PC-3 (cell line): Measurements from ENCODE around the gene FAM47C. TPM values are rescaled to one million over a fixed set of nuclear protein-coding genes. Genes with fewer than 3 reads are reported as not detected.
"Not testable (repeated sequence)": the region's sequence is repeated elsewhere in the genome, so short reads cannot be mapped to it uniquely, and the experiment has no call there.

Experiments used
- ATAC-seq: fragments of 200-7000 bp; cut with Tn5 transposase; 2 replicates; pipeline ENCODE4 v1.9.1; 2020; ENCODE audit warnings: mild to moderate bottlenecking, moderate library complexity
- BruUV-seq: library from RNA; stranded (reverse); fragments of 400-500 nt; replicated peaks from 2 replicates; lab custom pipeline; 2021; lab: Mats Ljungman, UMichigan
- CTCF ChIA-PET: fragments of 300-600 bp; sonication (Branson Sonifier 250); formaldehyde crosslinking; loops from one replicate; lab custom pipeline; 2022; ENCODE audit warnings: antibody characterized with exemption; lab: Charles Lee
- POLR2A ChIA-PET: fragments of 300-600 bp; sonication (Branson Sonifier 250); formaldehyde crosslinking; loops from one replicate; lab custom pipeline; 2022; ENCODE audit warnings: antibody characterized with exemption; ENCODE audit not compliant: unreplicated experiment; lab: Charles Lee
- DNase-seq: peaks from one replicate; pipeline ENCODE4 v3.0.0-alpha.2; 2015
- H2AFZ ChIP-seq: fragments of 300-600 bp; sonication (generic); 2 replicates; pipeline ENCODE4 v1.6.0; 2016; ENCODE audit warnings: antibody characterized with exemption, low read length
- H3F3A ChIP-seq: fragments of 300-600 bp; sonication (generic); one replicate; pipeline ENCODE4 v1.6.0; 2017; ENCODE audit warnings: antibody characterized with exemption, low read length, control low read depth, mild to moderate bottlenecking; ENCODE audit not compliant: unreplicated experiment
- H3K27ac ChIP-seq: fragments of 300-600 bp; sonication (generic); 2 replicates; pipeline ENCODE4 v1.5.1; 2016; ENCODE audit warnings: mild to moderate bottlenecking, low read length
- H3K27me3 ChIP-seq: fragments of 300-600 bp; sonication (generic); 2 replicates; pipeline ENCODE4 v1.6.1; 2016; ENCODE audit warnings: low read length, mixed read lengths
- H3K36me3 ChIP-seq: fragments of 300-600 bp; sonication (generic); 2 replicates; pipeline ENCODE4 v1.6.1; 2016; ENCODE audit warnings: low read depth, mixed run types, low read length, mixed read lengths
- H3K4me1 ChIP-seq: fragments of 300-600 bp; sonication (generic); 2 replicates; pipeline ENCODE4 v1.5.1; 2016; ENCODE audit warnings: low read length; ENCODE audit not compliant: insufficient read depth
- H3K4me2 ChIP-seq: fragments of 300-600 bp; sonication (generic); 2 replicates; pipeline ENCODE4 v1.6.0; 2016; ENCODE audit warnings: low read length
- H3K4me3 ChIP-seq: fragments of 300-600 bp; sonication (generic); 2 replicates; pipeline ENCODE4 v1.5.1; 2016; ENCODE audit warnings: mild to moderate bottlenecking, low read length, mixed read lengths
- H3K79me2 ChIP-seq: fragments of 300-600 bp; sonication (generic); 2 replicates; pipeline ENCODE4 v1.6.1; 2017; ENCODE audit warnings: low read length, mixed read lengths
- H3K9ac ChIP-seq: fragments of 300-600 bp; sonication (generic); 2 replicates; pipeline ENCODE4 v1.6.0; 2016; ENCODE audit warnings: mild to moderate bottlenecking, low read length
- H3K9me2 ChIP-seq: fragments of 300-600 bp; sonication (generic); replicated peaks from 2 replicates; pipeline ENCODE4 v1.6.1; 2016; ENCODE audit warnings: mixed run types, low read length, mixed read lengths
- H3K9me3 ChIP-seq: fragments of 300-600 bp; sonication (generic); 2 replicates; pipeline ENCODE4 v1.6.1; 2016; ENCODE audit warnings: low read length, mixed read lengths
- H4K20me1 ChIP-seq: fragments of 300-600 bp; sonication (generic); 2 replicates; pipeline ENCODE4 v1.6.1; 2016; ENCODE audit warnings: low read length, mixed read lengths
- EZH2 ChIP-seq: fragments of 300-600 bp; sonication (generic); IDR thresholded peaks from one replicate; pipeline ENCODE4 v1.6.1; 2017; ENCODE audit warnings: antibody characterized with exemption, mild to moderate bottlenecking, low read length; ENCODE audit not compliant: unreplicated experiment
- EZH2phosphoT487 ChIP-seq: fragments of 300-600 bp; sonication (generic); IDR thresholded peaks from 2 replicates; pipeline ENCODE4 v1.6.1; 2018; ENCODE audit warnings: mild to moderate bottlenecking, antibody characterized with exemption, low read length, borderline replicate concordance
- intact Hi-C: fragments of 100-400 bp; cut with micrococcal nuclease; formaldehyde crosslinking; loops from 2 replicates; pipeline ENCODE4 v1.9.0; 2023
- total RNA-seq: library from RNA; depleted of rRNA; stranded (reverse); fragments of >200 nt; gene quantifications from 2 replicates; pipeline ENCODE4 v1.2.3, GENCODE V29; 2014
- TF ChIP-seq, protein P1 (sequence below): fragments of 300-600 bp; sonication (generic); conservative IDR thresholded peaks from 2 replicates; pipeline ENCODE4 v1.5.1; 2017; ENCODE audit warnings: antibody characterized with exemption, low read depth, mild to moderate bottlenecking, low read length

The FAM47C gene
- total RNA-seq, 1 experiment from 2014 or later: not detected

DNA sequence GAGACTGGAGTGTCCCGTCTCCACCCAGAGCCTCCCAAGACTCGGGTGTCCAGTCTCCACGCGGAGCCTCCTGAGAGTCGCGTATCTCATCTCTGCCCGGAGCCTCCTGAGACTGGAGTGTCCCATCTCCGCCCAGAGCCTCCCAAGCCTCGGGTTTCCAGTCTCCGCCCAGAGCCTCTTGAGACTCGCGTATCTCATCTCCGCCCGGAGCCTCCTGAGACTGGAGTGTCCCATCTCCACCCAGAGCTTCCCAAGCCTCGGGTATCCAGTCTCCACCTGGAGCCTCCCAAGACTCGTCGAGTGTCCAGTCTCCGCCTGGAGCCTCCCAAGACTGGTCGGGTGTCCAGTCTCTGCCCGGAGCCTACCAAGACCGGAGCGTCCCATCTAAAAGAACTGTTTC is 2.3 kb downstream of the FAM47C start:
- TF ChIP-seq EZH2: no peak
- no peak for TF ChIP-seq EZH2phosphoT487
- TF ChIP-seq, protein P1, sequence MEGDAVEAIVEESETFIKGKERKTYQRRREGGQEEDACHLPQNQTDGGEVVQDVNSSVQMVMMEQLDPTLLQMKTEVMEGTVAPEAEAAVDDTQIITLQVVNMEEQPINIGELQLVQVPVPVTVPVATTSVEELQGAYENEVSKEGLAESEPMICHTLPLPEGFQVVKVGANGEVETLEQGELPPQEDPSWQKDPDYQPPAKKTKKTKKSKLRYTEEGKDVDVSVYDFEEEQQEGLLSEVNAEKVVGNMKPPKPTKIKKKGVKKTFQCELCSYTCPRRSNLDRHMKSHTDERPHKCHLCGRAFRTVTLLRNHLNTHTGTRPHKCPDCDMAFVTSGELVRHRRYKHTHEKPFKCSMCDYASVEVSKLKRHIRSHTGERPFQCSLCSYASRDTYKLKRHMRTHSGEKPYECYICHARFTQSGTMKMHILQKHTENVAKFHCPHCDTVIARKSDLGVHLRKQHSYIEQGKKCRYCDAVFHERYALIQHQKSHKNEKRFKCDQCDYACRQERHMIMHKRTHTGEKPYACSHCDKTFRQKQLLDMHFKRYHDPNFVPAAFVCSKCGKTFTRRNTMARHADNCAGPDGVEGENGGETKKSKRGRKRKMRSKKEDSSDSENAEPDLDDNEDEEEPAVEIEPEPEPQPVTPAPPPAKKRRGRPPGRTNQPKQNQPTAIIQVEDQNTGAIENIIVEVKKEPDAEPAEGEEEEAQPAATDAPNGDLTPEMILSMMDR: no peak
- no peaks in the 10 kb centered on the region for H3K9me2 ChIP-seq
- no TSS peak for BruUV-seq

DNA sequence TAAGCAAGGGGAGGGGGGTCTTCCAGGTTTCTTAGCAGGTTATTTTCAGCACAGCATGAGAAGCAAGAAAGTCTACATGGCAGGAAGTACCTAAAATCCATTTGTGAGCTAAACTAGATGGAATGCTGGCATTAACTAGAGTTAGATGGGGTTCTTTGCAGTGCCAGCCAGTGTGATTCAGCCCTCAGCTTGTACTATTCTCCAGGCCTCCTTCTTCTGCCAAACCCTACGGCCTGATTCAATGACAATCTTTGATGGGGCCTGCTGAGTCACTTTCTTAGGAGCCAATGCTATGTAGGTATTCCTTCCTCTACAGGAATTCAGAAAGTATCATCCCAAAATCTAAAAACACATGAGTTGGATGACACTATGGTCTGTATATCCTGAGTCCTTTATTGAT is 26.1 kb downstream of the FAM47C start:
- CTCF ChIA-PET, H3K27ac ChIP-seq, H3F3A ChIP-seq, H3K79me2 ChIP-seq, POLR2A ChIA-PET, H3K27me3 ChIP-seq, H3K4me3 ChIP-seq, H2AFZ ChIP-seq, H3K9me2 ChIP-seq, H4K20me1 ChIP-seq, H3K4me1 ChIP-seq, H3K9me3 ChIP-seq, BruUV-seq, H3K4me2 ChIP-seq, H3K36me3 ChIP-seq, intact Hi-C loops, H3K9ac ChIP-seq: not testable (repeated sequence)
- peak; percentile 29 for DNase-seq
- ATAC-seq: peak; percentile 56

More for the DNA sequence above, 2.3 kb downstream of the FAM47C start:
- Histone ChIP-seq H3K79me2 (no peaks in the 10 kb centered on the region), H3F3A (no peaks in the 10 kb centered on the region), H3K27me3 (no peaks in the 10 kb centered on the region), H2AFZ (no peak overlapping the region), H4K20me1 (no peaks in the 10 kb centered on the region), H3K4me1 (no peaks in the 10 kb centered on the region), H3K36me3 (no peaks in the 10 kb centered on the region), H3K4me3 (no peak overlapping the region), H3K9ac (no peak overlapping the region), H3K4me2 (no peak overlapping the region), H3K9me3 (no peaks in the 10 kb centered on the region), H3K27ac (no peak overlapping the region)
- CTCF ChIA-PET: no interaction called here
- ATAC-seq: no peak
- POLR2A ChIA-PET: no interaction called here
- no peak for DNase-seq
- intact Hi-C loops: no loop called here

DNA sequence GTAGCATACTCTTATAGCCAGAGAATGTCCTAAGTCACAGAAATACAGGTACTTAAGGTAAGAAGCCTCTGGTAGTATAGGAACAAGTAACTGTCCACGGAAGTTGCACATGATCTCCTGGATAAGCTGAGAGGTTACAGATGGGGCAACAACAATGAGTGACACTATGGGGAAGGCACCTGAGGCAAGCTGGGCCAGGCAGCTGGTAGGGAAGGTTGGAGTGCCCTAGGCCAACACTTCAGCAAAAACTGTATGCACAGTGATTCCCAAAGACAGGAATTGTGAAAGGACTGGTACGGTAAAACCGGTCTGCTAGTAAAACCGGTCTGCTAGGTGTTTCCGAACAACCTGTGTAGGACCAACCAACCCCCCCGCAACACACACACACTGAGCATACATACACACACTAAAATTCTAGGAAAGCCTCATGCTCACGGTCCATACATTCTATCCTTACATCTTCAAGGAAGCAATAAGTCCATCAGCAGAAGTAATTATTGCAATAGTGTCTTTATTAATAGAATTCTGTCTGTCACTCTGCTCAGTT is 28.6 kb downstream of the FAM47C start:
- H3K4me3 ChIP-seq, H3F3A ChIP-seq, POLR2A ChIA-PET, H3K4me2 ChIP-seq, H2AFZ ChIP-seq, ATAC-seq, H3K4me1 ChIP-seq, CTCF ChIA-PET, H3K27ac ChIP-seq, H4K20me1 ChIP-seq, BruUV-seq, H3K79me2 ChIP-seq, DNase-seq, H3K9ac ChIP-seq, H3K27me3 ChIP-seq, intact Hi-C loops, H3K36me3 ChIP-seq, H3K9me3 ChIP-seq, H3K9me2 ChIP-seq: not testable (repeated sequence)

DNA sequence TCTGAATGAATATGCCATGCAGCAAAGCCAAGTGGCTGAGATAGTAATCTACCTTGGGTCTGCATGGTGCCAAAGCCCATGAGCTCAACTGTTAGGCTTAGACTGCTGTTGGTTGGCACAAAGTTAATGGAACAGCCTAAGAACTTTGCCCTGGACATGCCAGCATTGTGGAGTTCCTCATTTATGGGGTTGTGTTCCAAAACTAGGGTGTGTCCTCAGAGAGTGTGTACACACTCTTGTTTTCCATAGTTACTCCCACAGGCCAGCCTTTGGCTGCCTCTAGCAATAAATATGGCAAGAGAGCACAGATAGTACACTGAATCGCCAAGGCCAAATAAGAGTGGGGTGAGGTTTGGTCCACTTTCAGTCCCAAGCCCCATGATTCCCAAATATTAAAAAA is 30.6 kb downstream of the FAM47C start:
- H3K4me2 ChIP-seq, CTCF ChIA-PET, H3K9me2 ChIP-seq, H3K4me3 ChIP-seq, H3K27me3 ChIP-seq, H3K9me3 ChIP-seq, H3K4me1 ChIP-seq, ATAC-seq, H3K36me3 ChIP-seq, H3K79me2 ChIP-seq, H3K27ac ChIP-seq, intact Hi-C loops, H3K9ac ChIP-seq, H3F3A ChIP-seq, BruUV-seq, DNase-seq, POLR2A ChIA-PET, H2AFZ ChIP-seq, H4K20me1 ChIP-seq: not testable (repeated sequence)

DNA sequence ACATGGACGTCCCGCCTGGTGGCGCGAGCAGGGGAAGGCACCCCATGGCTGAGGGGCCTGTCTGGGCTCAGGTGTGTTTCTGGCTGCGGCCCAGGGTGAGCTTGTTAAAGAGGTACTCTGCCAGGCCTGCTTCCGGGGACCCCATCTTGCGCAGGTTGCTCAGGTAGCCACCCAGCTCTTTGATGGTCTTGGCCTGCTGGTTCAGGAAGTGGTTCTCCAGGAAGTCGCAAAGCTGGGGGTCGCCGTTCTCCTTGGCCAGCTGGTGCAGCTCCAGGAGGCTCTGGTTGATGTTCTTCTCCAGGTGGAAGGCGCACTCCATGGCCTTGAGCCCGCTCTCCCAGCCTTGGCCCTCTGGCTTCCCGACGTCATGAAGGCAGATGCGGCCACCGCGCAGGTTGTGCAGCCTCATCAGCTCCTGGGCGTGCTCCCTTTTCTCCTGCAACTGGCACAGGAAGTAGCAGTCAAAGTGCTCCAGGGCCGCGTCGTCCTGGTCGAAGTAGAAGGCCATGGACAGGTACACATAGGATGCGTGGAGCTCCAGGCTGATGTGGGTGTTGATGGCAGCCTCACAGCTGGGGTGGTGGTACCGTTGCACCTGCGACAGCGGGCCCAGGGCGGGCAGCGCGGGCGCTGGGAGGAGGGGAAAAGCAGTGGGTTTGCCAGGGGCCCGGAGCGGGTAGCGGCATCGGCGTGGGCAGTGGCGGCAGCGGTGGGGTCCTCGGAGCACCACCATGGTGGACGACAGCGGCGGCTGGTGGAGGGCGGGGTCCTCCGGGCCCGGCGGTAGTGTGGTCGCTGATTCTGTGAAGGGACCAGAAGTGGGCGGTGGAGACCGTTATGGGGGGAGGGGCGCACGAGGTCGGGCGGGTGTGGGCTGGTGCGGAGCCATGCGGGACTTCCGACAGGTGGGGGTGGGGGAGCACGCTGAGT is 35.1 kb downstream of the FAM47C start:
- H3F3A ChIP-seq, ATAC-seq, intact Hi-C loops, H3K9me3 ChIP-seq, H3K27ac ChIP-seq, H4K20me1 ChIP-seq, POLR2A ChIA-PET, H3K4me3 ChIP-seq, H3K9me2 ChIP-seq, H3K36me3 ChIP-seq, H3K4me1 ChIP-seq, CTCF ChIA-PET, H3K4me2 ChIP-seq, H2AFZ ChIP-seq, BruUV-seq, H3K27me3 ChIP-seq, DNase-seq, H3K9ac ChIP-seq, H3K79me2 ChIP-seq: not testable (repeated sequence)
